K562 (cell line): Measurements from ENCODE around the gene TLCD1. TPM values are rescaled to one million over a fixed set of nuclear protein-coding genes. Genes with fewer than 3 reads are reported as not detected.

ENCODE experiments used
- EP300 ChIP-seq: IDR thresholded peaks from 2 replicates; pipeline ENCODE4 v1.6.1; 2012; ENCODE audit warnings: low read length, improper control_type of control experiment
- HMG20B ChIP-seq: fragments of 250-450 bp; sonication (Bioruptor Pico); IDR thresholded peaks from 2 replicates; pipeline ENCODE4 v1.5.0; 2021; ENCODE audit warnings: mild to moderate bottlenecking
- polyA plus RNA-seq, 8 experiments: library from polyadenylated mRNA; depleted of rRNA in 4 of 8; stranded (reverse) in 5 of 8; unstranded in 3 of 8; fragments of >200 nt; fragmentation: Nextera tagmentation in 2 of 8; fragmentation: Illumina TruSeq in 1 of 8; extraction: Ambion mirVana in 2 of 8; extraction: Trizol in 1 of 8; gene quantifications; 2 replicates each; pipeline versions ENCODE4 v1.2.1 to v1.2.3, GENCODE V29; 2011 to 2014; ENCODE audit warnings: inconsistent platforms in 1 of 8, missing spikeins in 1 of 8
- total RNA-seq, 7 experiments: library from RNA; depleted of rRNA in 6 of 7; stranded (reverse); fragments of >200 nt in 6 of 7; fragmentation: Illumina TruSeq in 2 of 7; extraction: Trizol in 2 of 7; gene quantifications; 2 replicates each; pipeline versions ENCODE4 v1.2.1 to v1.2.3, GENCODE V29; 2011 to 2021; ENCODE audit warnings: low replicate concordance in 1 of 7
- TF ChIP-seq, protein P1 (sequence below): fragments of 450-650 bp; conservative IDR thresholded peaks from 2 replicates; pipeline ENCODE4 v1.6.1; 2016; ENCODE audit warnings: missing genetic modification characterization, low read depth, mild to moderate bottlenecking, missing compliant biosample characterization, moderate library complexity
- TF ChIP-seq, protein P2 (sequence below): fragments of 200-800 bp; sonication (Bioruptor generic); IDR thresholded peaks from 2 replicates; pipeline ENCODE4 v1.6.1; 2016; ENCODE audit warnings: missing genetic modification characterization, missing compliant biosample characterization
- TF ChIP-seq, protein P3 (sequence below), 2 experiments: fragments of 450-650 bp; IDR thresholded peaks; 2 replicates each; pipeline ENCODE4 v1.6.1; 2018; ENCODE audit warnings: mild to moderate bottlenecking in 2 of 2, low read depth in 1 of 2; ENCODE audit not compliant: partially characterized antibody in 2 of 2
- TF ChIP-seq, protein P4 (sequence below), 2 experiments: fragments of 450-650 bp; formaldehyde crosslinking in 1 of 2; IDR thresholded peaks; 2 replicates each; pipeline versions ENCODE4 v1.4.0 to v1.6.1; 2014 to 2020; ENCODE audit warnings: mild to moderate bottlenecking in 2 of 2, borderline replicate concordance in 1 of 2, low read depth in 1 of 2

TLCD1 gene
- total and polyA plus RNA-seq, 9 of the 15 experiments (the other 6 are each of a cell fraction or from before 2014, with no cell fraction given) = 6.8 to 37.7 (median 21.7) TPM

DNA sequence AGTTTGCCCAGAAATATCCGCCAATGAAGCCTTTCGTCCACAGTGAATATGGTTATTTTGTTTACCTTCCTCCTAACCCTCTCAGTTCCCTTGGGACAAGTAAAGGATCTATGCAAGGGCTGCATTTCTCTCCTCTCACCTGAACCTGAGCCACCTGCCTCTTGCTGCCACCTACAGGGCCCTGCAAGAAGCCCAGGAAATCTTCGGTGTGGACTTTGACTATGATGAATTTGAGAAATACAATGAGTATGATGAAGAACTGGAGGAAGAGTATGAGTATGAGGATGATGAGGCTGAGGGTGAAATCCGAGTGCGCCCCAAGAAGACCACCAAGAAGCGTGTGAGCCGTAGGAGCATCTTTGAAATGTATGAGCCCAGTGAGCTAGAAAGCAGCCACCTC is 50.1 kb downstream of the TLCD1 start (continued):
- TF ChIP-seq, protein P1, sequence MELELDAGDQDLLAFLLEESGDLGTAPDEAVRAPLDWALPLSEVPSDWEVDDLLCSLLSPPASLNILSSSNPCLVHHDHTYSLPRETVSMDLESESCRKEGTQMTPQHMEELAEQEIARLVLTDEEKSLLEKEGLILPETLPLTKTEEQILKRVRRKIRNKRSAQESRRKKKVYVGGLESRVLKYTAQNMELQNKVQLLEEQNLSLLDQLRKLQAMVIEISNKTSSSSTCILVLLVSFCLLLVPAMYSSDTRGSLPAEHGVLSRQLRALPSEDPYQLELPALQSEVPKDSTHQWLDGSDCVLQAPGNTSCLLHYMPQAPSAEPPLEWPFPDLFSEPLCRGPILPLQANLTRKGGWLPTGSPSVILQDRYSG (tag) = no peak
- TF ChIP-seq, protein P2, sequence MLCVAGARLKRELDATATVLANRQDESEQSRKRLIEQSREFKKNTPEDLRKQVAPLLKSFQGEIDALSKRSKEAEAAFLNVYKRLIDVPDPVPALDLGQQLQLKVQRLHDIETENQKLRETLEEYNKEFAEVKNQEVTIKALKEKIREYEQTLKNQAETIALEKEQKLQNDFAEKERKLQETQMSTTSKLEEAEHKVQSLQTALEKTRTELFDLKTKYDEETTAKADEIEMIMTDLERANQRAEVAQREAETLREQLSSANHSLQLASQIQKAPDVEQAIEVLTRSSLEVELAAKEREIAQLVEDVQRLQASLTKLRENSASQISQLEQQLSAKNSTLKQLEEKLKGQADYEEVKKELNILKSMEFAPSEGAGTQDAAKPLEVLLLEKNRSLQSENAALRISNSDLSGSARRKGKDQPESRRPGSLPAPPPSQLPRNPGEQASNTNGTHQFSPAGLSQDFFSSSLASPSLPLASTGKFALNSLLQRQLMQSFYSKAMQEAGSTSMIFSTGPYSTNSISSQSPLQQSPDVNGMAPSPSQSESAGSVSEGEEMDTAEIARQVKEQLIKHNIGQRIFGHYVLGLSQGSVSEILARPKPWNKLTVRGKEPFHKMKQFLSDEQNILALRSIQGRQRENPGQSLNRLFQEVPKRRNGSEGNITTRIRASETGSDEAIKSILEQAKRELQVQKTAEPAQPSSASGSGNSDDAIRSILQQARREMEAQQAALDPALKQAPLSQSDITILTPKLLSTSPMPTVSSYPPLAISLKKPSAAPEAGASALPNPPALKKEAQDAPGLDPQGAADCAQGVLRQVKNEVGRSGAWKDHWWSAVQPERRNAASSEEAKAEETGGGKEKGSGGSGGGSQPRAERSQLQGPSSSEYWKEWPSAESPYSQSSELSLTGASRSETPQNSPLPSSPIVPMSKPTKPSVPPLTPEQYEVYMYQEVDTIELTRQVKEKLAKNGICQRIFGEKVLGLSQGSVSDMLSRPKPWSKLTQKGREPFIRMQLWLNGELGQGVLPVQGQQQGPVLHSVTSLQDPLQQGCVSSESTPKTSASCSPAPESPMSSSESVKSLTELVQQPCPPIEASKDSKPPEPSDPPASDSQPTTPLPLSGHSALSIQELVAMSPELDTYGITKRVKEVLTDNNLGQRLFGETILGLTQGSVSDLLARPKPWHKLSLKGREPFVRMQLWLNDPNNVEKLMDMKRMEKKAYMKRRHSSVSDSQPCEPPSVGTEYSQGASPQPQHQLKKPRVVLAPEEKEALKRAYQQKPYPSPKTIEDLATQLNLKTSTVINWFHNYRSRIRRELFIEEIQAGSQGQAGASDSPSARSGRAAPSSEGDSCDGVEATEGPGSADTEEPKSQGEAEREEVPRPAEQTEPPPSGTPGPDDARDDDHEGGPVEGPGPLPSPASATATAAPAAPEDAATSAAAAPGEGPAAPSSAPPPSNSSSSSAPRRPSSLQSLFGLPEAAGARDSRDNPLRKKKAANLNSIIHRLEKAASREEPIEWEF (CRISPR knock-in tag) = no peak
- TF ChIP-seq EP300 (no peak), HMG20B (CRISPR knock-in tag) (no peak)
- TF ChIP-seq, protein P3, sequence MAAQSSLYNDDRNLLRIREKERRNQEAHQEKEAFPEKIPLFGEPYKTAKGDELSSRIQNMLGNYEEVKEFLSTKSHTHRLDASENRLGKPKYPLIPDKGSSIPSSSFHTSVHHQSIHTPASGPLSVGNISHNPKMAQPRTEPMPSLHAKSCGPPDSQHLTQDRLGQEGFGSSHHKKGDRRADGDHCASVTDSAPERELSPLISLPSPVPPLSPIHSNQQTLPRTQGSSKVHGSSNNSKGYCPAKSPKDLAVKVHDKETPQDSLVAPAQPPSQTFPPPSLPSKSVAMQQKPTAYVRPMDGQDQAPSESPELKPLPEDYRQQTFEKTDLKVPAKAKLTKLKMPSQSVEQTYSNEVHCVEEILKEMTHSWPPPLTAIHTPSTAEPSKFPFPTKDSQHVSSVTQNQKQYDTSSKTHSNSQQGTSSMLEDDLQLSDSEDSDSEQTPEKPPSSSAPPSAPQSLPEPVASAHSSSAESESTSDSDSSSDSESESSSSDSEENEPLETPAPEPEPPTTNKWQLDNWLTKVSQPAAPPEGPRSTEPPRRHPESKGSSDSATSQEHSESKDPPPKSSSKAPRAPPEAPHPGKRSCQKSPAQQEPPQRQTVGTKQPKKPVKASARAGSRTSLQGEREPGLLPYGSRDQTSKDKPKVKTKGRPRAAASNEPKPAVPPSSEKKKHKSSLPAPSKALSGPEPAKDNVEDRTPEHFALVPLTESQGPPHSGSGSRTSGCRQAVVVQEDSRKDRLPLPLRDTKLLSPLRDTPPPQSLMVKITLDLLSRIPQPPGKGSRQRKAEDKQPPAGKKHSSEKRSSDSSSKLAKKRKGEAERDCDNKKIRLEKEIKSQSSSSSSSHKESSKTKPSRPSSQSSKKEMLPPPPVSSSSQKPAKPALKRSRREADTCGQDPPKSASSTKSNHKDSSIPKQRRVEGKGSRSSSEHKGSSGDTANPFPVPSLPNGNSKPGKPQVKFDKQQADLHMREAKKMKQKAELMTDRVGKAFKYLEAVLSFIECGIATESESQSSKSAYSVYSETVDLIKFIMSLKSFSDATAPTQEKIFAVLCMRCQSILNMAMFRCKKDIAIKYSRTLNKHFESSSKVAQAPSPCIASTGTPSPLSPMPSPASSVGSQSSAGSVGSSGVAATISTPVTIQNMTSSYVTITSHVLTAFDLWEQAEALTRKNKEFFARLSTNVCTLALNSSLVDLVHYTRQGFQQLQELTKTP (IDR thresholded peaks at IDR 0.05; ENCODE audit: low read depth in 1 of 2, partially characterized antibody in 2 of 2) = no peak
- TF ChIP-seq, protein P4, sequence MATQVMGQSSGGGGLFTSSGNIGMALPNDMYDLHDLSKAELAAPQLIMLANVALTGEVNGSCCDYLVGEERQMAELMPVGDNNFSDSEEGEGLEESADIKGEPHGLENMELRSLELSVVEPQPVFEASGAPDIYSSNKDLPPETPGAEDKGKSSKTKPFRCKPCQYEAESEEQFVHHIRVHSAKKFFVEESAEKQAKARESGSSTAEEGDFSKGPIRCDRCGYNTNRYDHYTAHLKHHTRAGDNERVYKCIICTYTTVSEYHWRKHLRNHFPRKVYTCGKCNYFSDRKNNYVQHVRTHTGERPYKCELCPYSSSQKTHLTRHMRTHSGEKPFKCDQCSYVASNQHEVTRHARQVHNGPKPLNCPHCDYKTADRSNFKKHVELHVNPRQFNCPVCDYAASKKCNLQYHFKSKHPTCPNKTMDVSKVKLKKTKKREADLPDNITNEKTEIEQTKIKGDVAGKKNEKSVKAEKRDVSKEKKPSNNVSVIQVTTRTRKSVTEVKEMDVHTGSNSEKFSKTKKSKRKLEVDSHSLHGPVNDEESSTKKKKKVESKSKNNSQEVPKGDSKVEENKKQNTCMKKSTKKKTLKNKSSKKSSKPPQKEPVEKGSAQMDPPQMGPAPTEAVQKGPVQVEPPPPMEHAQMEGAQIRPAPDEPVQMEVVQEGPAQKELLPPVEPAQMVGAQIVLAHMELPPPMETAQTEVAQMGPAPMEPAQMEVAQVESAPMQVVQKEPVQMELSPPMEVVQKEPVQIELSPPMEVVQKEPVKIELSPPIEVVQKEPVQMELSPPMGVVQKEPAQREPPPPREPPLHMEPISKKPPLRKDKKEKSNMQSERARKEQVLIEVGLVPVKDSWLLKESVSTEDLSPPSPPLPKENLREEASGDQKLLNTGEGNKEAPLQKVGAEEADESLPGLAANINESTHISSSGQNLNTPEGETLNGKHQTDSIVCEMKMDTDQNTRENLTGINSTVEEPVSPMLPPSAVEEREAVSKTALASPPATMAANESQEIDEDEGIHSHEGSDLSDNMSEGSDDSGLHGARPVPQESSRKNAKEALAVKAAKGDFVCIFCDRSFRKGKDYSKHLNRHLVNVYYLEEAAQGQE (IDR thresholded peaks at IDR 0.05; ENCODE audit: borderline replicate concordance) = no peak
- TF ChIP-seq, protein P4 (CRISPR knock-in tag; IDR thresholded peaks at IDR 0.05; ENCODE audit: low read depth) = no peak
